HFF-Myc (cell line): ENCODE data around the gene PTPRN2.

Experiments used
- DNase-seq: peaks from one replicate; pipeline ENCODE4 v3.0.0-alpha.2; 2011; ENCODE audit warnings: low read depth; ENCODE audit errors: extremely low read depth
- H3K4me3 ChIP-seq: replicated peaks from 2 replicates; pipeline ENCODE4 v1.5.1; 2011; ENCODE audit warnings: low read depth, mild to moderate bottlenecking, control low read depth, low read length
- CTCF ChIP-seq: IDR thresholded peaks from 2 replicates; pipeline ENCODE4 v1.5.1; 2012; ENCODE audit warnings: mild to moderate bottlenecking, low read depth, low read length, control low read depth; ENCODE audit errors: missing control alignments

The PTPRN2 gene

GRCh38 chr7:158029509-158029908 lies 558.1 kb downstream of the PTPRN2 start:
- no peak for DNase-seq
- no peak overlapping the region for H3K4me3 ChIP-seq
- TF ChIP-seq CTCF = no peak

- TF ChIP-seq CTCF = no peak
- H3K4me3 ChIP-seq = no peak overlapping the region
- no peak for DNase-seq
Measured at GRCh38 chr7:158028971-158029370, 558.7 kb downstream of the PTPRN2 start.

- H3K4me3 ChIP-seq = no peak overlapping the region
- TF ChIP-seq CTCF = no peak
- DNase-seq = no peak
Measured at GRCh38 chr7:158028290-158028941, 559.2 kb downstream of the PTPRN2 start.

GRCh38 chr7:158027646-158028045 lies 560.0 kb downstream of the PTPRN2 start:
- DNase-seq = no peak
- TF ChIP-seq CTCF = no peak
- H3K4me3 ChIP-seq = no peak overlapping the region

- DNase-seq = no peak
- H3K4me3 ChIP-seq = no peak overlapping the region
- TF ChIP-seq CTCF = no peak
Measured at GRCh38 chr7:158026636-158027265, 560.9 kb downstream of the PTPRN2 start.

GRCh38 chr7:158025686-158026600 lies 561.7 kb downstream of the PTPRN2 start:
- no peak overlapping the region for H3K4me3 ChIP-seq
- no peak for DNase-seq
- TF ChIP-seq CTCF = no peak
